Activated naive CD4-positive, alpha-beta T cell treated with anti-CD3 and anti-CD28 coated beads for 36 hours (primary cell): ENCODE measurements around the gene GMEB1. TPM values are rescaled to one million over a fixed set of nuclear protein-coding genes. Genes with fewer than 3 reads are reported as not detected.
A peak's percentile ranks its signal among the peaks of the same experiment; 100 is the strongest.
"Not testable (repeated sequence)": the region's sequence is repeated elsewhere in the genome, so short reads cannot be mapped to it uniquely, and the experiment has no call there.

ENCODE experiments used
- CTCF ChIA-PET: fragments of 350-600 bp; sonication (Branson Sonifier 250); formaldehyde crosslinking; loops from one replicate; lab custom pipeline; 2021; ENCODE audit warnings: antibody characterized with exemption; lab: Charles Lee
- DNase-seq: peaks from one replicate; pipeline ENCODE4 v3.0.0-alpha.2; 2020
- H3K27ac Mint-ChIP-seq: one replicate; pipeline ENCODE4 v1.8.0; 2021; ENCODE audit warnings: mild to moderate bottlenecking, mixed read lengths
- H3K27me3 Mint-ChIP-seq: one replicate; pipeline ENCODE4 v1.8.0; 2021; ENCODE audit warnings: low read depth, mixed read lengths
- H3K36me3 Mint-ChIP-seq: one replicate; pipeline ENCODE4 v1.8.0; 2021; ENCODE audit warnings: low read depth, mixed read lengths
- H3K4me1 Mint-ChIP-seq: one replicate; pipeline ENCODE4 v1.8.0; 2021; ENCODE audit warnings: low read depth, mixed read lengths
- H3K4me3 Mint-ChIP-seq: one replicate; pipeline ENCODE4 v1.8.0; 2021; ENCODE audit warnings: mild to moderate bottlenecking, moderate library complexity, mixed read lengths
- H3K9me3 Mint-ChIP-seq: one replicate; pipeline ENCODE4 v1.8.0; 2021; ENCODE audit warnings: mixed read lengths
- intact Hi-C: fragments of 100-400 bp; cut with micrococcal nuclease; formaldehyde crosslinking; loops from one replicate; pipeline ENCODE4 v1.15.1; 2023
- total RNA-seq, 2 experiments: library from RNA; stranded (reverse); gene quantifications; one replicate each; pipeline ENCODE4 v1.2.3, GENCODE V29; 2021

GMEB1 gene
- total RNA-seq, 2 experiments from 2014 or later, result 15.8 to 16.3 TPM

- Mint-ChIP-seq H3K4me3 (peak overlapping the region; percentile 96), H3K36me3 (peaks cover 24% of the 10 kb centered on the region), H3K4me1 (peaks cover 29% of the 10 kb centered on the region), H3K27ac (peak overlapping the region; percentile 92), H3K27me3 (no peaks in the 10 kb centered on the region), H3K9me3 (no peaks in the 10 kb centered on the region)
- intact Hi-C loops, result loop anchor here (1.0 to 5.0 kb wide), 8 partner anchors 68 to 489 kb away; partner anchors contain the start of genes GMEB1, MED18, RNU11 and SRSF4
- CTCF ChIA-PET, result interaction anchor here (0.7 to 1.8 kb wide), 9 partner anchors 10 to 826 kb away, joined by 3 to 11 read pairs (median 6); partner anchors contain the start of genes GMEB1 and TAF12
- no peak for DNase-seq
Measured at GRCh38 chr1:28735961-28736449, 67.4 kb downstream of the GMEB1 start.

DNA sequence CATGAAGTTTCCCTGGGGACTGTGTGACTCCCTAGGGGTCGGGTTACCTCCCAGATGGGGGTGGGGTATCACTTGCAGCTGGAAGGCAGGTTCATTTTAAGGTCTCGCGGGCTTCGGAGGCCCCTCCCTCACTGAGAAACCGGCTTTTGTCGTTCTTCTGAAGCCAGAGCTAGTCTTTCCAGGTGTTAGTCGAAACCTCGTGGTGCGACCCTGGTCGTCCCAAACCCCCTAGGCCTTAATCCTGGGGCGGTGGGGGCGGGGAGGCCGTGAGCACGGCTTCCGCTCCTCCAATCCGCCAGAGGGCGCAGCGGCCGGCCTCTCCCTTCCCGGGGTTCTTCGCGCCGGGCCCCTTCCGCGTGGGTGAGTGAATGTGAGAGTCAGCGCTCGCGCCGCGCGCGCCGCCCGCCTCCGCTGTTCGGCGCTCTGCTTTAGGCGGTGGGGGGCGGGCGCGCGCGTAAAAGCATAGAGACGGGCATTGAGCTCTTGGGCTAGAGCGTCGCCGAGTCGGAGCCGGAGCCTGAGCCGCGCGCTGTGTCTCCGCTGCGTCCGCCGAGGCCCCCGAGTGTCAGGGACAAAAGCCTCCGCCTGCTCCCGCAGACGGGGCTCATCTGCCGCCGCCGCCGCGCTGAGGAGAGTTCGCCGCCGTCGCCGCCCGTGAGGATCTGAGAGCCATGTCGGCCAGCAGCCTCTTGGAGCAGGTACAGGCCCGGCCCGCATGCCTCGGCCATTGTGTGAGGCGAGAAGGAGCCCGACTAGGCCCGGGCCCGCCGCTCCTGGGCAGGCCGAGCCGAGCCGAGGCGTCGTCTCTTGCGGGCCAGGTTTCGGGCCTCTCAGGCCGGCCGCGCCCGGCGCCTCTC is 68.1 kb downstream of the GMEB1 start, which contains the start of gene YTHDF2:
Gene YTHDF2 (plus strand): TSS at position 491 of the 857 bp plus-strand sequence. CDS start 181 bp downstream, at position 672.
- intact Hi-C loops, result loop anchor here (1.0 to 5.0 kb wide), 8 partner anchors 68 to 489 kb away; partner anchors contain the start of genes GMEB1, MED18, RNU11 and SRSF4
- Mint-ChIP-seq H3K27me3 (no peaks in the 10 kb centered on the region), H3K36me3 (peaks cover 26% of the 10 kb centered on the region), H3K27ac (peak within 1 kb of the TSS; percentile 92), H3K9me3 (no peaks in the 10 kb centered on the region), H3K4me1 (peaks cover 33% of the 10 kb centered on the region), H3K4me3 (peak within 1 kb of the TSS; percentile 96)
- DNase-seq, result peak; percentile 99
- CTCF ChIA-PET, result interaction anchor here (0.6 to 1.8 kb wide), 13 partner anchors 9 to 408 kb away, joined by 3 to 11 read pairs (median 4); partner anchors contain the start of genes GMEB1, MED18 and TAF12

GRCh38 chr1:28737307-28738132 is 68.9 kb downstream of the GMEB1 start:
- H3K4me3 Mint-ChIP-seq, result peak overlapping the region; percentile 96
- H3K4me1 Mint-ChIP-seq, result peaks cover 40% of the 10 kb centered on the region
- H3K36me3 Mint-ChIP-seq, result peaks cover 33% of the 10 kb centered on the region
- H3K27ac Mint-ChIP-seq, result peak overlapping the region; percentile 92
- CTCF ChIA-PET, result interaction anchor here (0.7 to 1.8 kb wide), 9 partner anchors 10 to 409 kb away, joined by 3 to 11 read pairs (median 5); partner anchors contain the start of genes GMEB1, MED18 and TAF12
- intact Hi-C loops, result loop anchor here (5.0 kb wide), 2 partner anchors 410 to 490 kb away; partner anchors contain the start of gene MED18
- H3K9me3 Mint-ChIP-seq, result no peaks in the 10 kb centered on the region
- DNase-seq, result peak; percentile 43
- H3K27me3 Mint-ChIP-seq, result no peaks in the 10 kb centered on the region

- no peak for DNase-seq
- Mint-ChIP-seq H3K9me3 (no peaks in the 10 kb centered on the region), H3K4me3 (peak overlapping the region; percentile 17), H3K27ac (peak overlapping the region; percentile 55), H3K27me3 (no peaks in the 10 kb centered on the region), H3K4me1 (peaks cover 66% of the 10 kb centered on the region), H3K36me3 (peaks cover 57% of the 10 kb centered on the region)
- intact Hi-C loops, result no loop called here
- CTCF ChIA-PET, result interaction anchor here (0.6 kb wide), 1 partner anchor 55 kb away, joined by 3 read pairs; no protein-coding TSS in a partner anchor
Measured at GRCh38 chr1:28740118-28740517, 71.5 kb downstream of the GMEB1 start.

DNA sequence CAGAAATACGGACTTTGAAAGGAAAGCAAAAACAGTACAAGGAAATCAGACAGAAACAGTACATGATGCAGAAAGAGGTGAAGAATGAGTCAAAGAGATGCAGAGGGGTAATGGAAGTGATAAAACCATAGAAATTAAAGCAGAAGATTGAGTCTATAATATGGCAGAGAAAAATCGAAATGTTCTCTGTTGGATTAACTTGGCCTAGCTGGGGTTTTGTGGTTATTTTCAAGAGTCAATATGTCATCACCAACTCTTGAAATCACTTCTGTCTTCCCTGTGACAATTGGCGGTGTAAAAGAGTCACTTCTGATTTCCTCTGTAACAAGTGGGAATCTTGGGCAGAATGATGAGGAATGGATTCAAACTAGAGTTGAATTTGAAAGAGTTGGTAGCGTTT is 75.6 kb downstream of the GMEB1 start:
- CTCF ChIA-PET, result interaction anchor here (1.2 kb wide), 1 partner anchor 133 kb away, joined by 3 read pairs; no protein-coding TSS in a partner anchor
- Mint-ChIP-seq H3K36me3 (peaks cover 63% of the 10 kb centered on the region), H3K4me1 (peaks cover 74% of the 10 kb centered on the region), H3K9me3 (no peaks in the 10 kb centered on the region), H3K27ac (peak overlapping the region; percentile 31), H3K27me3 (no peaks in the 10 kb centered on the region), H3K4me3 (peak overlapping the region; percentile 10)
- DNase-seq, result no peak
- intact Hi-C loops, result no loop called here

DNA sequence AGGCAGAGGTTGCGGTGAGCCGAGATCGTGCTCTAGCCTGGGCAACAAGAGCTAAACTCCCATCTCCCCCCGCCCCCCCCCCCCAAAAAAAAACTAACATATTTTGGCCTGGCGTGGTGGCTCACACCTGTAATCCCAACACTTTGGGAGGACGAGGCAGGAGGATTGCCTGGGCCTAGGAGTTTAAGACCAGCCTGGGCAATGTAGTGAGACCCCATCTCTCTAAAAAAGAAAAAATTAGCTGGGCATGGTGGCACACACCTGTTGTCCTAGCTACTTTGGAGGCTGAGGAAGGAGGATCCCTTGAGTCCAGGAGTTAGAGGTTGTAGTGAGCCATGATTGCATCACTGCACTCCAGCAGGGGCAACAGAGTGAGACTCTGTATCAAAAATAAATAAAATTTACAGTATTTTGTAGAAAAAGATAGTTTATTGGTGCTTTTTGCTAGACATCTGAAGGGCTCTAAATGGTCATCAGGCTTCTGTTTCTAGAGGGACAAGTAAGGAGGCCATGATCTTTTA is 77.1 kb downstream of the GMEB1 start:
- H3K4me1 Mint-ChIP-seq, result peaks cover 78% of the 10 kb centered on the region
- peaks cover 65% of the 10 kb centered on the region for H3K36me3 Mint-ChIP-seq
- no peaks in the 10 kb centered on the region for H3K27me3 Mint-ChIP-seq
- CTCF ChIA-PET, result no interaction called here
- H3K27ac Mint-ChIP-seq, result no peak overlapping the region
- intact Hi-C loops, result no loop called here
- H3K4me3 Mint-ChIP-seq, result no peak overlapping the region
- no peaks in the 10 kb centered on the region for H3K9me3 Mint-ChIP-seq
- no peak for DNase-seq

- no peaks in the 10 kb centered on the region for H3K9me3 Mint-ChIP-seq
- peaks cover 59% of the 10 kb centered on the region for H3K4me1 Mint-ChIP-seq
- CTCF ChIA-PET, result interaction anchor here (1.1 kb wide), 1 partner anchor 14 kb away, joined by 5 read pairs; the partner anchor contains the start of gene YTHDF2
- DNase-seq, result no peak
- H3K27me3 Mint-ChIP-seq, result no peaks in the 10 kb centered on the region
- intact Hi-C loops, result no loop called here
- H3K27ac Mint-ChIP-seq, result no peak overlapping the region
- peaks cover 42% of the 10 kb centered on the region for H3K36me3 Mint-ChIP-seq
- no peak overlapping the region for H3K4me3 Mint-ChIP-seq
Measured at GRCh38 chr1:28750330-28750729, 81.7 kb downstream of the GMEB1 start.

DNA sequence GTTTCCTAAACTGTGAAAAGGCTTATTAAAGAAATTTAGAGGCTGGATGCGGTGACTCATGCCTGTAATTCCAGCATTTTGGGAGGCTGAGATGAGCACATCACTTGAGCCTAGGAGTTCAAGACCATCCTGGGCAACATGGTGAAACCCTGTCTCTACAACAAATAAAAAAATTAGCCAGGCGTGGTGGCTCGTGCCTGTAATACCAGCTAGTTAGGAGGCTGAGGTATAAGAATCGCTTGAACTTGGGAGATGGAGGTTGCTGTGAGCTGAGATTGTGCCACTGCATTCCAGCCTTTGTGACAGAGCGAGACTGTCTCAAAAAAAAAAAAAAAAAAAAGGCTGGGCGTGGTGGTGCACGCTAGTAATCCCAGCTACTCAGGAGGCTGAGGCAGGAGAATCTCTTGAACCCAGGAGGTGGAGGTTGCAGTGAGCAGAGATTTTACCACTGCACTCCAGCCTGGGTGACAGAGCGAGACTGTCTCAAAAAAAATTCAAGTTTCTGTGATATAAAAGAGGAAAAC is 82.2 kb downstream of the GMEB1 start:
- DNase-seq, H3K9me3 Mint-ChIP-seq, H3K27me3 Mint-ChIP-seq, intact Hi-C loops, H3K4me3 Mint-ChIP-seq, H3K27ac Mint-ChIP-seq: not testable (repeated sequence)
- Mint-ChIP-seq H3K4me1 (peaks cover 55% of the 10 kb centered on the region), H3K36me3 (peaks cover 39% of the 10 kb centered on the region)
- CTCF ChIA-PET, result interaction anchor here (1.1 kb wide), 1 partner anchor 14 kb away, joined by 5 read pairs; the partner anchor contains the start of gene YTHDF2

- Mint-ChIP-seq H3K9me3 (no peaks in the 10 kb centered on the region), H3K4me1 (peaks cover 51% of the 10 kb centered on the region), H3K27ac (no peak overlapping the region), H3K4me3 (no peak overlapping the region), H3K36me3 (peaks cover 34% of the 10 kb centered on the region), H3K27me3 (no peaks in the 10 kb centered on the region)
- no peak for DNase-seq
- intact Hi-C loops, result no loop called here
- CTCF ChIA-PET, result interaction anchor here (1.1 kb wide), 2 partner anchors 15 to 116 kb away, joined by 3 to 5 read pairs; partner anchors contain the start of gene YTHDF2
Measured at GRCh38 chr1:28751315-28752060, 82.9 kb downstream of the GMEB1 start.

- Mint-ChIP-seq H3K4me1 (peaks cover 37% of the 10 kb centered on the region), H3K9me3 (no peaks in the 10 kb centered on the region), H3K4me3 (no peak overlapping the region), H3K36me3 (peaks cover 29% of the 10 kb centered on the region), H3K27me3 (no peaks in the 10 kb centered on the region), H3K27ac (no peak overlapping the region)
- CTCF ChIA-PET, result interaction anchor here (1.5 kb wide), 1 partner anchor 20 kb away, joined by 5 read pairs; no protein-coding TSS in a partner anchor
- intact Hi-C loops, result loop anchor here (5.0 kb wide), 1 partner anchor 113 kb away; the partner anchor contains the start of gene TAF12
- no peak for DNase-seq
Measured at GRCh38 chr1:28755701-28756100, 87.1 kb downstream of the GMEB1 start.
